KMS-11 (cell line): ENCODE measurements around the gene NRXN3.

ENCODE experiments used
- H2AFZ ChIP-seq: fragments of 200-600 bp; sonication (generic); 2 replicates; pipeline ENCODE4 v1.6.1; 2016; ENCODE audit warnings: antibody characterized with exemption, mixed run types, low read depth
- H3K27ac ChIP-seq: fragments of 200-600 bp; sonication (generic); 2 replicates; pipeline ENCODE4 v1.6.1; 2016; ENCODE audit warnings: mild to moderate bottlenecking, mixed run types
- H3K27me3 ChIP-seq: fragments of 200-600 bp; sonication (generic); 2 replicates; pipeline ENCODE4 v1.6.1; 2017; ENCODE audit warnings: mild to moderate bottlenecking, low read depth, mixed run types, moderate library complexity; ENCODE audit not compliant: insufficient read depth
- H3K36me3 ChIP-seq: fragments of 200-600 bp; sonication (generic); 2 replicates; pipeline ENCODE4 v1.6.1; 2017; ENCODE audit warnings: mild to moderate bottlenecking, mixed run types; ENCODE audit not compliant: insufficient read depth
- H3K4me1 ChIP-seq: fragments of 200-600 bp; sonication (generic); 2 replicates; pipeline ENCODE4 v1.6.1; 2016; ENCODE audit warnings: mild to moderate bottlenecking, low read depth, mixed run types; ENCODE audit not compliant: poor library complexity, severe bottlenecking
- H3K4me2 ChIP-seq: fragments of 200-600 bp; sonication (generic); 2 replicates; pipeline ENCODE4 v1.7.0; 2016; ENCODE audit warnings: mild to moderate bottlenecking, mixed run types
- H3K4me3 ChIP-seq: fragments of 200-600 bp; sonication (generic); IDR thresholded peaks from 2 replicates; pipeline ENCODE4 v1.6.1; 2017; ENCODE audit warnings: low read depth, low read length, mixed read lengths; ENCODE audit not compliant: insufficient read depth
- H3K79me2 ChIP-seq: fragments of 200-600 bp; sonication (generic); 2 replicates; pipeline ENCODE4 v1.6.1; 2016; ENCODE audit warnings: low read depth, mixed run types; ENCODE audit not compliant: insufficient read depth
- H3K9ac ChIP-seq: fragments of 200-600 bp; sonication (generic); 2 replicates; pipeline ENCODE4 v1.6.1; 2016; ENCODE audit warnings: mild to moderate bottlenecking, mixed run types
- H4K20me1 ChIP-seq: fragments of 200-600 bp; sonication (generic); 2 replicates; pipeline ENCODE4 v1.6.1; 2016; ENCODE audit warnings: mild to moderate bottlenecking, mixed run types; ENCODE audit not compliant: insufficient read depth
- TF ChIP-seq, protein P1 (sequence below): fragments of 200-600 bp; sonication (generic); conservative IDR thresholded peaks from 2 replicates; pipeline ENCODE4 v1.6.1; 2017; ENCODE audit warnings: low read depth, mild to moderate bottlenecking, antibody characterized with exemption, low read length, moderate library complexity, mixed read lengths

Gene NRXN3

DNA sequence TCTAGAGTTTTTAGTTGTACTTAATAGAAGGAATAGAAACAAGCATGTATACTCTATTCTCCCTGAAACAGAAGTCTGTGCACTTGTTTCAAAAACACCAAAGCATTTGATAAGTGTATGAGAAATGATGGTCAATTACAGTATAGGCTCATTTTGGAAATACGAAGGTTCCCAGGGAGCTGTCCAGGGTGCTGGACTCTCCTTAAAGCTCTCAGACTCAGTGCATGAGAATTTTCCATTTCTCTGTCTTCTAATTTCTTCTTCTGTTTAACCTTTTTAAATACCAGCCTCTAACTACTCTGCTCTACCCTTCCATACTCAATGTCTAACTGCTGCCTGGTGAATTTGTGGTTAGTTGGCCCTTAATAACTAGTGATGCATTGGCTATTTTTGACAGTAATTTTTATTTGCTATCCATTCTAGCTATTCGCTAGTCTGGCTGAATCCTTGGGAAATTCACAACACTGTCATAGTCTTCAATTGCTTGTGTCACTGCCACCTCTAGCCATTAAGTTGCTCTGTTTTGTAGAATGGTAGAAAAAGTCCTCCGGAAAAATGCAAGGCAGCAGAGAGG is 229.2 kb downstream of the NRXN3 start:
- H3K4me2 ChIP-seq = no peak overlapping the region
- no peak overlapping the region for H2AFZ ChIP-seq
- H3K79me2 ChIP-seq = no peaks in the 10 kb centered on the region
- H3K27ac ChIP-seq = no peak overlapping the region
- H4K20me1 ChIP-seq = no peaks in the 10 kb centered on the region
- H3K36me3 ChIP-seq = no peaks in the 10 kb centered on the region
- TF ChIP-seq, protein P1, sequence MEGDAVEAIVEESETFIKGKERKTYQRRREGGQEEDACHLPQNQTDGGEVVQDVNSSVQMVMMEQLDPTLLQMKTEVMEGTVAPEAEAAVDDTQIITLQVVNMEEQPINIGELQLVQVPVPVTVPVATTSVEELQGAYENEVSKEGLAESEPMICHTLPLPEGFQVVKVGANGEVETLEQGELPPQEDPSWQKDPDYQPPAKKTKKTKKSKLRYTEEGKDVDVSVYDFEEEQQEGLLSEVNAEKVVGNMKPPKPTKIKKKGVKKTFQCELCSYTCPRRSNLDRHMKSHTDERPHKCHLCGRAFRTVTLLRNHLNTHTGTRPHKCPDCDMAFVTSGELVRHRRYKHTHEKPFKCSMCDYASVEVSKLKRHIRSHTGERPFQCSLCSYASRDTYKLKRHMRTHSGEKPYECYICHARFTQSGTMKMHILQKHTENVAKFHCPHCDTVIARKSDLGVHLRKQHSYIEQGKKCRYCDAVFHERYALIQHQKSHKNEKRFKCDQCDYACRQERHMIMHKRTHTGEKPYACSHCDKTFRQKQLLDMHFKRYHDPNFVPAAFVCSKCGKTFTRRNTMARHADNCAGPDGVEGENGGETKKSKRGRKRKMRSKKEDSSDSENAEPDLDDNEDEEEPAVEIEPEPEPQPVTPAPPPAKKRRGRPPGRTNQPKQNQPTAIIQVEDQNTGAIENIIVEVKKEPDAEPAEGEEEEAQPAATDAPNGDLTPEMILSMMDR = no peak
- H3K4me1 ChIP-seq = no peaks in the 10 kb centered on the region
- H3K9ac ChIP-seq = no peak overlapping the region
- no peak overlapping the region for H3K4me3 ChIP-seq
- no peaks in the 10 kb centered on the region for H3K27me3 ChIP-seq

GRCh38 chr14:78401866-78402265 is 231.7 kb downstream of the NRXN3 start:
- Histone ChIP-seq H3K4me2 (no peak overlapping the region), H3K27ac (no peak overlapping the region), H3K4me3 (no peak overlapping the region), H3K4me1 (no peaks in the 10 kb centered on the region), H3K9ac (no peak overlapping the region), H2AFZ (no peak overlapping the region), H4K20me1 (no peaks in the 10 kb centered on the region), H3K27me3 (no peaks in the 10 kb centered on the region), H3K36me3 (no peaks in the 10 kb centered on the region), H3K79me2 (no peaks in the 10 kb centered on the region)
- TF ChIP-seq, protein P1 = no peak

DNA sequence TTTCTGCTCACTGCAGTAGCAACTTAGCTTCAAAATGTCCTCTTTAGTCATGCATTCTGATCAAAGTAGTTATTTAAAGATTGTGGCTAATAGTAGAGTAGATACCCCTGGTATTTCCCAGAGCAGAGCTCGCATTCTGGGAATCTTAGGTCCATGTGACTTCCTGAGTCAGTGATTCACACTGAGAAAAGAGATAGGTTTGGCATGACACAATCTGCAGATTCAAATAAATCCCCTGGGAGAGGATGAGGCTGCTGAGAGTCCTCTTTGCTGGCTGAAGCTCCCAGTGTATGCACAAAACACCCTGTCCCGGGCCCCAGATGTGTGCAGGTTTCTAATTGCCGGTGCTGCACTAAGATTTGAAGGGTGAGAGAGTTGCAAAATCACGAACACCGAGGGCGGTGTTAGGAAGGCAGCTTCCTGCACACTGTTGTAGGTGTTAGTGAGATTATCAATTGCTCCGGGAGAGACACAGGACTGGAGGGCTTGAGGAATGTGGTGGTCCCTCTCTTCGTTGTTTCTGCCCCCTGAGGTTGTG is 233.2 kb downstream of the NRXN3 start:
- Histone ChIP-seq H3K27ac (no peak overlapping the region), H3K9ac (no peak overlapping the region), H3K4me1 (no peaks in the 10 kb centered on the region), H3K36me3 (no peaks in the 10 kb centered on the region), H4K20me1 (no peaks in the 10 kb centered on the region), H3K27me3 (no peaks in the 10 kb centered on the region), H3K79me2 (no peaks in the 10 kb centered on the region), H3K4me3 (no peak overlapping the region), H3K4me2 (no peak overlapping the region), H2AFZ (no peak overlapping the region)
- TF ChIP-seq, protein P1 = no peak

DNA sequence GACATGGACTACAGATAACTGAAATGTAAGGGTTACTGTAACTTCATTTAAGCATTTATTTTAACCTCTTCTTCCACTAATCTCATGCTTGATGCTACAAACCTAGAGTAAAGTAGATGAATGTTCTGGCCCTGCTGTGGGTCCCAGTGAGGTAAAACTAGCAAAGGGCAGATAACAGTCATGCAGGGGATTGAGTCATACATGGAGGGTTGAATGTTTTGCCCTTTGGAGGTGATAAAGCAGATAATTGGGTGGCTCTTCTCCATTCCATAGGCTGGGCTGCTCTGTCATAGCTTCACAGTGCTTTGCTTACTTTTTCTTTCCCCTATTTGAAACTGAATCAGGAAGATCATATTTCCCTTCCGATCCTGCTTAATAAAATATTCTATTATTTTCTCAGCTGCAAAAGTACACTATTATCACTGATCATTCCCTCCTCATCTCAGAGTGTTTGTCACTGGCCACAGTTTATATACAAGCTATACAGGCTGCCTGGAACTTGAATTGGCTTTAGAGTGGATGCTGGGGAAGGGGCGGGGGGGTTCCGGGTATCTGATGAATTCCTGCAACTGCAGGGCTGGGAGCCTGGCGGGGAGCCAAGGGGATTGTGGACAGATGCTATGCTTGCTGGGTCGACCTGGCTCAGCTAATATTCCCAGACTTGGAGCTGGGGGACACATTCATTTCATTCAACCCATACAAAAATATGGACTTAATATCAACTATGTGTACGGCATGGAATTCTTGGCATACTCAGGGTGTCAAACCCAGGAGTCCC is 235.1 kb downstream of the NRXN3 start:
- Histone ChIP-seq H3K27ac (no peak overlapping the region), H4K20me1 (no peaks in the 10 kb centered on the region), H3K4me1 (no peaks in the 10 kb centered on the region), H3K4me3 (no peak overlapping the region), H3K27me3 (no peaks in the 10 kb centered on the region), H2AFZ (no peak overlapping the region), H3K9ac (no peak overlapping the region), H3K4me2 (no peak overlapping the region), H3K36me3 (no peaks in the 10 kb centered on the region), H3K79me2 (no peaks in the 10 kb centered on the region)
- TF ChIP-seq, protein P1 = no peak
